Cardiac muscle cell (in vitro differentiated cells and primary cell): Measurements from ENCODE around the gene LGR4. TPM values are rescaled to one million over a fixed set of nuclear protein-coding genes. Genes with fewer than 3 reads are reported as not detected.

Experiments used
- DNase-seq, 2 donors: peaks; one replicate each; pipeline versions ENCODE4 v3.0.0 to v3.0.0-alpha.2; 2010 to 2017; ENCODE audit warnings: low read depth in 1 of 2, low spot score in 1 of 2
- H3K27ac ChIP-seq: fragments of 200-600 bp; sonication (generic); 2 replicates; pipeline ENCODE4 v1.5.1; 2016
- H3K27me3 ChIP-seq: fragments of 200-600 bp; sonication (generic); 2 replicates; pipeline ENCODE4 v1.6.0; 2016; ENCODE audit warnings: control low read depth
- H3K36me3 ChIP-seq: fragments of 200-600 bp; sonication (generic); 2 replicates; pipeline ENCODE4 v1.5.1; 2016; ENCODE audit warnings: control low read depth
- H3K4me1 ChIP-seq: fragments of 200-600 bp; sonication (generic); 2 replicates; pipeline ENCODE4 v1.8.1; 2017; ENCODE audit warnings: low read depth, mild to moderate bottlenecking, mixed run types
- H3K4me3 ChIP-seq: fragments of 200-600 bp; sonication (generic); 2 replicates; pipeline ENCODE4 v1.5.1; 2016; ENCODE audit warnings: mild to moderate bottlenecking
- H3K9me3 ChIP-seq: fragments of 200-600 bp; sonication (generic); 2 replicates; pipeline ENCODE4 v1.5.1; 2017; ENCODE audit warnings: low read depth, mild to moderate bottlenecking, control low read depth
- polyA plus RNA-seq: library from polyadenylated mRNA; unstranded; fragments of >200 nt; fragmentation: Nextera tagmentation; extraction: Ambion mirVana; gene quantifications from 2 replicates; pipeline ENCODE4 v1.2.1, GENCODE V29; 2016
- total RNA-seq: library from RNA; depleted of rRNA; stranded (reverse); fragments of >200 nt; gene quantifications from 2 replicates; pipeline ENCODE4 v1.2.3, GENCODE V29; 2016
- TF ChIP-seq, protein P1 (sequence below): IDR thresholded peaks from 2 replicates; pipeline ENCODE4 v1.5.1; 2012; ENCODE audit warnings: low read depth, mild to moderate bottlenecking, low read length

Gene LGR4
- total and polyA plus RNA-seq, 2 experiments from 2014 or later, result 52.4 to 89.3 TPM

DNA sequence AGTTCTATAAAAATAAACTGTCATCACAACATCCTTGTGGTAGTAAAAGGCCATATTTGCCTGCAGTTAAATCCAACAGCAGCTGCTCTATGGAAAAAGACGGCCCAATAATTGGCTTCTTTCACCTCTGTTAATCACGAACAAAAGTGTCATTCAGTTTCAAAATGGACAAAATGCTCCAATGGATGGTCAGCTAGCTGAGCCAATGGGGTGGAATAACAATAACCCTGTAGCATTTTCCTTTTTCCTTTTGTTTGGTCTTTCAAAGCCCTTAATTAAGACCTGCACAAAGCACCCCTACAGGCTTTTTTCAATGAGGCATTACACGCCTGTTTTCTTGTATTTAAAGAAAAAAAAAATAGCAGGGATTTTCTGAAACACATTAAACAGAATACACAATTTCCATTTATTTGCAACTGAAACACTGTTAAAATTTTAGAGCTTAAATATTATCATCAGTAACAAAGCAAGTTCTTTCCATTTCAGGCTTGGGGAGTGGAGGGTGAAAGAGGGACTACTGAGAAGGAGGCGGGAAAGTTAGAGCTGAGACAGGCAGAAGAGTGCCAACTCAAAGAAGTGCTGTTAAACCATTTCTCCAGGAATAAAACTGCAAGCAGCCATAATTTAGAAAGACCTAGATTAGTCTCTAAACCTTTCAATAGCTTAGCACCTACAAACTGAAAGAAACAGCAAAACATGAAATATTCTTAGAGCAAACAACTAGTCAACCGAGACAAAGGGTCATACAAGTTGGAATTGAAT, 28.7 kb downstream of the LGR4 start:
- no peak overlapping the region for H3K27ac ChIP-seq

DNA sequence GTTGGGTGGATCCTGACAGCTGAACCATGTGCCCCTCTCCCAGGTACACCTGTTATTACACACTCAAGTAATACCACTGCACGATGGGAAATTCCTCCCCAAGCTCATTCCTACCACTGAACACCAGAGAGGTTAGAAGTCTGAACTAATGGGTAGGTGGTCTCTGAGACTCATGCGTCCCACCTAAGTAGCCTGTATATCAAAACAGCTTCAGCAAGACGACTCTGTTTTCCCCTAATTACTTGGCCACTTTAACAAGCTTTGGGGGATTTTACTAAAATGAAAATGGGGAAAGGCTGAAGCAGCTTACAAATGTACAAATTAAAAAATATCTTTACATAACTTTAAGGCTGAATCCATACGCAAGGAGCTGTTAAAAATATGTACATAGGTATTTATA, 29.4 kb downstream of the LGR4 start:
- H3K27me3 ChIP-seq, result no peaks in the 10 kb centered on the region
- no peaks in the 10 kb centered on the region for H3K36me3 ChIP-seq
- H3K4me1 ChIP-seq, result peaks cover 14% of the 10 kb centered on the region
- TF ChIP-seq, protein P1, sequence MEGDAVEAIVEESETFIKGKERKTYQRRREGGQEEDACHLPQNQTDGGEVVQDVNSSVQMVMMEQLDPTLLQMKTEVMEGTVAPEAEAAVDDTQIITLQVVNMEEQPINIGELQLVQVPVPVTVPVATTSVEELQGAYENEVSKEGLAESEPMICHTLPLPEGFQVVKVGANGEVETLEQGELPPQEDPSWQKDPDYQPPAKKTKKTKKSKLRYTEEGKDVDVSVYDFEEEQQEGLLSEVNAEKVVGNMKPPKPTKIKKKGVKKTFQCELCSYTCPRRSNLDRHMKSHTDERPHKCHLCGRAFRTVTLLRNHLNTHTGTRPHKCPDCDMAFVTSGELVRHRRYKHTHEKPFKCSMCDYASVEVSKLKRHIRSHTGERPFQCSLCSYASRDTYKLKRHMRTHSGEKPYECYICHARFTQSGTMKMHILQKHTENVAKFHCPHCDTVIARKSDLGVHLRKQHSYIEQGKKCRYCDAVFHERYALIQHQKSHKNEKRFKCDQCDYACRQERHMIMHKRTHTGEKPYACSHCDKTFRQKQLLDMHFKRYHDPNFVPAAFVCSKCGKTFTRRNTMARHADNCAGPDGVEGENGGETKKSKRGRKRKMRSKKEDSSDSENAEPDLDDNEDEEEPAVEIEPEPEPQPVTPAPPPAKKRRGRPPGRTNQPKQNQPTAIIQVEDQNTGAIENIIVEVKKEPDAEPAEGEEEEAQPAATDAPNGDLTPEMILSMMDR, result no peak
- no peak overlapping the region for H3K4me3 ChIP-seq
- no peaks in the 10 kb centered on the region for H3K9me3 ChIP-seq
- no peak overlapping the region for H3K27ac ChIP-seq
- no peak for DNase-seq

More for the DNA sequence above, 28.7 kb downstream of the LGR4 start:
- H3K27me3 ChIP-seq, result no peaks in the 10 kb centered on the region
- no peak overlapping the region for H3K4me3 ChIP-seq
- TF ChIP-seq, protein P1, result no peak
- H3K9me3 ChIP-seq, result no peaks in the 10 kb centered on the region
- H3K36me3 ChIP-seq, result no peaks in the 10 kb centered on the region
- H3K4me1 ChIP-seq, result peaks cover 14% of the 10 kb centered on the region
- DNase-seq, result no peak

DNA sequence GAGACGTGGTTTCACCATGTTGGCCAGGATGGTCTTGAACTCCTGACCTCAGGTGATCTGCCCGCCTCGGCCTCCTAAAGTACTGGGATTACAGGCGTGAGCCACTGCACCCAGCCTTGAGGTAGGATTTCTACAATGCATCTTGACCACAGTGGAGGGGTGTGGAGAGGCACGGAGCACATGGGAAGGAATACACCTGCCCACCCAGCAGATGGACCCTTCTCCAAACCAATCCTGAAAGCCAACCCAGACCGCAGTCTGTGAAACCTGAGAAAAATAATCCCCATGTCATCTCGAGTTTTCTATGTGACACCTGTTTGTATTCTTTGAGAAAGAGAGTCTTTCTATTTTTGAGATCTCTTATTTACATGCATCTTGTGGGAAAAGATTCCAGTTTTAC, 32.5 kb downstream of the LGR4 start:
- Histone ChIP-seq H3K36me3 (no peaks in the 10 kb centered on the region), H3K27me3 (no peaks in the 10 kb centered on the region), H3K4me1 (peaks cover 14% of the 10 kb centered on the region), H3K4me3 (no peak overlapping the region), H3K27ac (no peak overlapping the region), H3K9me3 (no peaks in the 10 kb centered on the region)
- no peak for DNase-seq
- TF ChIP-seq, protein P1, result no peak

DNA sequence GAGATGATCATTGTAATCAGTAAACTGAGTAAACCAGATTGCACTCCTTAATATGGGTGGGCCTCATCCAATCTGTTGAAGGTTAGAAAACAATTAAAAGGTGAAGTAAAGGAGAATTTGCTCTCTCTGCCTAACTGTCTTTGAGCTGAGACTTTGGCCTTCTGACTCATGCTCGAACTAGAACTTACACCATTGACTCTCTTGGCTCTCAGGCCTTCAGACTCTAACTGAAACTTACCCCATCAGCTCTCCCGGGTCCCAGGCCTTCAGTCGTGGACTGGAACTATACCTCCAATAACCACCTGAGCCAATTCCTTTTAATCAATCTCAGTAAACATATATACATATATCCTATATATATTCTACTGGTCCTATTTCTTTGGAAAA, 34.0 kb downstream of the LGR4 start:
- H3K27ac ChIP-seq, result no peak overlapping the region
- DNase-seq, result no peak
- H3K36me3 ChIP-seq, result no peaks in the 10 kb centered on the region
- H3K4me3 ChIP-seq, result no peak overlapping the region
- TF ChIP-seq, protein P1, result no peak
- peaks cover 1% of the 10 kb centered on the region for H3K4me1 ChIP-seq
- no peaks in the 10 kb centered on the region for H3K9me3 ChIP-seq
- H3K27me3 ChIP-seq, result no peaks in the 10 kb centered on the region

DNA sequence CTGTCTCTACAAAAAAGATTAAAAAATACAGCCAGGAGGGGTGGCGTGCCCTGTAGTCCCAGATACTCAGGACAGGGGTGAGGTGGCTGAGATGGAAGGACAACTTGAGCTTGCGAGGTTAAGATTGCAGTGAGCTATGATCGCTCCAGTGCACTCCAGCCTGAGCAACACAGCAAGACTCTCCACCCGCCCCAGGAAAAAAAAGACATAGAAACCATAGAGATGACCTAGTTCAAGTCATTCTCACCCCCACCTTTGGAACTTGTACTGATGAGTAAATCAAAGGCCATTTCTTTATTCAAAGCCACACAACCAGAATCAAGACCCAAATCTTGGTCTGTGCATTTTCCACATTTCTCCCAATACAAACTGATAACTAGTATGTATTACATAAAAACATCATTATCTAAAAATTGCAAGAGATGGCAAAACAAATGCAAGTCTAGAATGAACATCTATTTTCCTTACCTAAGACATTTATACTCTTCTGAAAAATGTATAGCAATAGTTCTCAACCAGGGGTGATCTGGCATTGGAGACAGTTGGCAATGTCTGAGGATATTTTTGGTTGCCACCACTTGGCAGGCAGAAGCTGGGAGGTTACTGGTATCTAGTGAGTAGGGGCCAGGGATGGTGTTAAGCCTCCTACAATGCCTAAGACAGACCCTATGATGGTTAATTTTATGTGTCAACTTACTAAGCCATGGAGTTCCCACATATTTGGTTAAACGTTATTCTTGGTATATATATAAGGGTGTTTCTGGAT, 34.6 kb downstream of the LGR4 start:
- DNase-seq, result no peak
- no peaks in the 10 kb centered on the region for H3K9me3 ChIP-seq
- TF ChIP-seq, protein P1, result no peak
- no peak overlapping the region for H3K27ac ChIP-seq
- H3K4me3 ChIP-seq, result no peak overlapping the region
- no peaks in the 10 kb centered on the region for H3K36me3 ChIP-seq
- H3K27me3 ChIP-seq, result no peaks in the 10 kb centered on the region
- H3K4me1 ChIP-seq, result no peaks in the 10 kb centered on the region
